ENCODE results near the gene ADCY3.
"Not testable (repeated sequence)": the region's sequence is repeated elsewhere in the genome, so short reads cannot be mapped to it uniquely, and the experiment has no call there.

Gene ADCY3

DNA sequence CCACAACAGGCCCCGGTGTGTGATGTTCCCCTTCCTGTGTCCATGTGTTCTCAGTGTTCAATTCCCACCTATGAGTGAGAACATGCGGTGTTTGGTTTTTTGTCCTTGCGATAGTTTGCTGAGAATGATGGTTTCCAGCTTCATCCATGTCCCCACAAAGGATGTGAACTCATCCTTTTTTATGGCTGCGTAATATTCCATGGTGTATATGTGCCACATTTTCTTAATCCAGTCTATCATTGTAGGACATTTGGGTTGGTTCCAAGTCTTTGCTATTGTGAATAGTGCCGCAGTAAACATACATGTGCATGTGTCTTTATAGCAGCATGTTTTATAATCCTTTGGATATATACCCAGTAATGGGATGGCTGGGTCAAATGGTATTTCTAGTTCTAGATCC is 119.5 kb downstream of the ADCY3 start:
- DNase-seq, result not testable (repeated sequence)

GRCh38 chr2:24797644-24798043 is 122.4 kb downstream of the ADCY3 start:
- DNase-seq, result no peak

DNA sequence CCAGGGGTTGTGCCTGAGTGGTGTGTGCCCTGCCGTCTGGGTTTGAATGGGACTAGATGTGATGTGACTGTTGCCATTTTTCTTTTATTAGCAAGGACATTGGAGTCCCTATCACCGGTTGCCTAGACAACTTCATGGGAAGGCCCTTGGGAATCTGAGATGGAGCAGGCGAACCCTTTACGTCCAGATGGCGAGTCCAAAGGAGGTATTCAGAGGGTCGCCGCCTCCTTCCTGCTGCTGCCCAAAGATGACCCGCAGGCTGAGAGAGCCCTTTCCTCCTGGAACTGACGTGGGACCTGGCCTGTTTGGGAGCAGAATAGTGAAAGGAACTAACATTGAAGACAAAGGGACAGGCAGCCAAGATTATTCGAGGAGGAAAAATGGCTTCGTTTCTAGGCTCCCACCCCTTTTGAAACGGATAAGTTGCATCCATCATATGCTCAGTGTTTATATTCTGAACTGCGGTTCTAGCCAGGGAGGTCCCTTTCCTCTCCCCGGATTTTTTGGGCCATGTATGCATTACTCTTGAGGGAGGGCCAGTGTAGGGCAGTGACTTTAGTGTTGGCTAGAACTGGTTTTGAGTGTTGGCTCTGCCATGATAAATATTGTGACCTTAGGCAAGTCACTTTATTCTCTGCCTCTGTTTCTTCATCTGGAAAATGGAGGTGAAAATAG is 126.1 kb downstream of the ADCY3 start:
- DNase-seq, result no peak

DNA sequence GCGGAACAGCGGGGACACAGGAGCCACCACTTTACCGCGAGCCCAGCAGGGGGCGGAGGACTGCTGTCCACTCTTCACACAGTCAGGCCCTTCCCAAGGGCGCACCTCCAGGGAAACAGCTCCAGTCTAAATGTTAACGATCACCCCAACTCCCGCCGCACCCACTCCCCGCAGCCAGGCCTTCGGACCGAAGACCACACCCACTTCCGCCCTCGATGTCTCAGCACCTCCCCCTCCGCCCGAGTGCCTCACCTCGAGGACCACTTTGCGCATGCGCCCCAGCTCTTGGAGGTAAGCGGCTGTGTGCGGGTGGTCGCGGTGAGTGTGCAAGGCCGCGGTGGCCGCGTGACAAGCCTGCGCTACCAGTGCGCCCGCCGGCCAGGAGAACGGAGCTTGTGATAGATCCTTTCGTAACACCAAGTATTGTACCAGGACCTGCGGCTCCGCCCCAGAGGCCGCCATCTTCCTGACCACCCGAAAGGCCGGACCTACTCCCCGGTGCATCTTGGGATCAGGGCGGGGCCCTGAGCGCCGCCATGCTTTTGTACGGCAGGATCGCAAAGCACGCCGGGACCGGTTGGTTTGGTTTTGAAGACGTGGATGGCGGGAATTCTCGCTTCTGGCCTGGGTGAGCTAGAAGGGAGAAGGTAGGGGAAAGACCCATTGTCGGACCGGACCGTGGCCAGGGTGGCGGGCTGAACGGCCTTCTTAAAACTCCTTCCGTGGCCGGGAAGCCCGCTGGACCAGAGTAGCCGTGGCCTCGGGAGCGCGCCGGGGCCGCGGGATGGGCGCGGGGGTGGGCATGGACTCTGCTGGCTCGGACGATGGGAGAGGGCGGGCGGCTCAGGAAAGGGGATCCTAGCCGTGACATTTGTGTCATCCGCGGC is 126.9 kb downstream of the ADCY3 start, which contains the start of the genes CENPO and PTRHD1:
Gene CENPO (plus strand): TSS at position 552 of the 887 bp plus-strand sequence. CDS start 495 bp downstream, outside the sequence.
Gene PTRHD1 (minus strand): TSS at position 518 of the 887 bp plus-strand sequence. CDS start 14 bp downstream, at position 504.
- DNase-seq, result peak; percentile 92

GRCh38 chr2:24792542-24792873 is 127.5 kb downstream of the ADCY3 start:
- DNase-seq, result no peak

DNA sequence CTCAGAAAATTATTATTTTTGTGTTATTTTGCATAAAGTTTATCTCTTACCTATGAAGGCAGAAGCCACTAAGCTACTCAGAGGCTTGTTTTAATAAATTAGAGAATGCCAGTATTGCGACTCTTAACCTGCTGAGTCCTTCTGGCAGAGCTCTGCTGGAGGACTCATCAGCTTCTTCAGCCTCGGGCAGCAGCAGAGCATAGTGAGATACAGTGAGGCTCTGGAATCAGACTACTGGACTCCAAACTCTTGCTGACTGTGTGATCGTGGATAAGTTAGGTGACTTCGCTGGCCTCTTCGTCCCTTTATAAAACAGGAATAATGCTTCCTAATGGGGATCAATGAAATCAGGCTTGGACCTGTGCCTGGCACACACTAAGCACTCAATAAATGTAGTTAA is 128.6 kb downstream of the ADCY3 start:
- no peak for DNase-seq

DNA sequence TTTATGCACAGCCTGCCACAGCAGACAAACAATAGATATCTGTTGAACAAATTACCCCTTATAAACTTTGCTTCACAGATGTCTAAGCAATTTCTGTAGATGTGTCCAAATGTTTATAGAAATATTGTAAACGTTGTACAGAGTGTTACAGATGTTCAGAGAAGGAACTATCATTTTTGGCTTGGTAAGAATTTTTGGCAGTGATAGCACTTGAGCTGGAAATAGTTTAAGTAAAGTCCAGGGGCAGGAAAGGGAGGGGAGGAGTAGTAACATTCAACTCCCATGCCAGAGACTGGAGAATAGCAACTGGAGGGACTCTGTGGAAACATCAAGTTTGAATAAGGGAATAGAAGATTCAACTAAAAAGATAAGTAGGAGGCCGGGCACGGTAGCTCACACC is 131.2 kb downstream of the ADCY3 start:
- no peak for DNase-seq

- no peak for DNase-seq
Measured at GRCh38 chr2:24787532-24787931, 132.5 kb downstream of the ADCY3 start.

DNA sequence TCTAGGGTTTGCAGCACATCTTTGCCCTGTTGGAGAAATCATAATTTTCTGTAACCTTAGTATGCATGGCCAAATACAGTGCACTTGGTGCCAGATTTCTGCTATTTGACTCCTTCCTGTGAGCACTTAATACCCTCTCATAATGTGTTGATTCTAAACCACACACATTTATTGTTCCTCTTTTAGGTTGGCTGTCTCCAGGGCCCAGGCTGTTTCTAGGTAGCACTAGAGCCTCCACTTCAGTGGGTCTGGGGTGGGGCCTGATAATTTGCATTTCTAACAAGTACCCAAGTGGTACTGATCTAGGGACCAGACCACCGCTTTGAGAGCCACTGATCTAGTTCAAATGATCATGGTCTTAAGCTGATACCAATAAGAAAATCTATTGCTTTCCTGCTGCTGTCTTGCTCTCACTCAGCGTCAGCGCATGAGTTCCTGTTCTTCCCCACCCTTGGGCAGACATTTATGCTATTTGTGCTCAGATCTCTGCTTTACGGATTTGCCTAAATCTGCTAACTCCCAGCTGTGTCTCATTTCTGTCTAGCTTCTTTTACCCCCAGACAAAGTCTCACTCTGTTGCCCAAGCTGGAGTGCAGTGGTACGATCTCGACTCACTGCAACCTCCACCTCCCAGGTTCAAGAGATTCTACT is 134.2 kb downstream of the ADCY3 start:
- no peak for DNase-seq

GRCh38 chr2:24783641-24784040 is 136.4 kb downstream of the ADCY3 start:
- no peak for DNase-seq

- DNase-seq, result no peak
Measured at GRCh38 chr2:24779116-24779515, 140.9 kb downstream of the ADCY3 start.

DNA sequence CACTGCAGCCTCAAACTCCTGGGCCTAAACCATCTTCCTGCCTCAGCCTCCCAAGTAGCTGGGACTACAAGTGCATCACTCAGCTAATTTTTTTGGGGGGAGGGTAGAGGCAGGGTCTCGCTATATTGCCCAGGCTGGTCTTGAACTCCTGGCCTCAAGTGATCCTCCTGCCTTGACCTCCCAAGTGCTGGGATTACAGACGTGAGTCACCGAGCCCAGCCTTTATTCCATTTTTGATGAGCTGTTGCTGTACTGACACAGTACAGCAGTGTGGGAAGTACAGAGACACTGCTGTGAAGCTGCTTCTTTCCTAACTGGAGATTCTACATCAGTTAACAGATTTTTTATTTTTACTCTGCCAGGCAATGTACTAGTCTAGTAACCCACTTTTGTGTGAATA is 145.7 kb downstream of the ADCY3 start:
- DNase-seq, result no peak

DNA sequence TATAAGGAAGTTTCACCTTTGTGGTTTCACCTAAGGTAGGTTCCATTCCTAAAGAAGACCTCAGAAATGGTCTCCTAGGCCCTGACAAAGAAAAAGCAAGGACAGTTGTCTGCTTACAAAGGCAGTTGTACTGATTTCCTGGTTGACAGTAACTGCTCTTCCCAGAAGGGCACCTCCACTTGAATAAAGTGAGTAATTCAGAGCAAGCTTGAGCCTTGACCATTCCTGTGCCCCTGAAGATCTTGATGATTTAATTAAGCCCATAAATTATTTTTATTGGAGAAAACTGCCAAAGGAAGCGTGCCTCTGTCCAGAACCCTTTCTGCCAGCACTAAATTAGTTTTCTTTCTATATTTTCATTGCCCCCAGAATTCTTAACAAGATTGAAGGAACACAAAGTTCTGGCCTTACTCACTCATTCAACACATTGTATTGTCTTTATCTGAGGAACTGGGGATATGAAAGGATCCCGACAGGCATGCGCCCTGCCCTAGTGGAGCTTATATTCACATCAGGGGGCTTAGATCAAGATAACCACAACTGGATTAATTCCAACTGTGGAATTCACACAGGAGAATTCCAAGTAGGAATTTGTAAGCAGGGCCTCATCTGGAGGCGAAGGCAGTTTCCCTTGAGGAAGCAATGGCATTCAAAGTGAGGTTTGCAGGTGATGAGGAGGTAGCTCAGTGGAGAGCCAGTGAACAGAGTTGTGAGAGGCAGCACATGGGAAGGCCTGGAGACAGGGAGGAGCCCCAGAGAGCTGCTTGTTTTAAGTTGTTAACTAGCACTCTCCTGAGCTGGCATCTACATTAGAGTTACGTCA is 148.1 kb downstream of the ADCY3 start:
- DNase-seq, result no peak

DNA sequence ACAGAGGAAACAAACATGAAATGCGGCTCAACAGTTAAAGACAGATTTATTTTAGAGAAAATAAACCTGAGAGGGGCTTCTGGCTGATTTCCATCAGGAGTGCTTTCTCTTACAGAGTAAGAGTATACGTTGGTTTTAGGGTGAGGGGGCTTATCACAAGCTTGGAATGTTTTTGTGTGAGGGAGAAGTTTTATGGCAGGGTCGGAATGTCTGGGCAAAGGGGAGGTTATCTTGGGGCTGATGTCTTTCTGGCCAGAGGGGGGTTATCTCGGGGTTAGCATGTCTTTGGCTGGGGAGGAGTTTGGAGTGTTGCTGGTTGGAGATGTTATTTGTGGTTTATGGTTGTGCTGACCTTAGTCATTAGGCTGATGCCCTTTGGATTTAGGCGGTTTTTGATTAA is 149.0 kb downstream of the ADCY3 start:
- DNase-seq, result no peak

All from NK-92 treated with Interleukin-12 subunit alpha and Interleukin-12 subunit beta, amount 100 ng/mL, for 24 hours (cell line).